OCI-LY3 (cell line): ENCODE measurements around the gene SH3BGRL3.

ENCODE experiments used
- CTCF ChIP-seq: fragments of 200-600, 300-600 bp; sonication (generic); IDR thresholded peaks from 2 replicates; pipeline ENCODE4 v1.5.1; 2014; ENCODE audit warnings: antibody characterized with exemption, low read length, low read depth
- EZH2phosphoT487 ChIP-seq: fragments of 200-600 bp; shearing (Covaris generic); IDR thresholded peaks from 2 replicates; pipeline ENCODE4 v1.6.1; 2018; ENCODE audit warnings: antibody characterized with exemption, mixed run types, low read depth

GRCh38 chr1:26265405-26265804, 14.5 kb upstream of the SH3BGRL3 start:
- no peak for TF ChIP-seq CTCF
- no peak for TF ChIP-seq EZH2phosphoT487
